GM19025 (cell line): ENCODE results near the gene RFT1.
A peak's percentile ranks its signal among the peaks of the same experiment; 100 is the strongest.
"Not testable (repeated sequence)": the region's sequence is repeated elsewhere in the genome, so short reads cannot be mapped to it uniquely, and the experiment has no call there.

Source experiments
- ATAC-seq: cut with Tn5 transposase; IDR thresholded peaks from one replicate; pipeline ENCODE4 v1.9.1; 2021; ENCODE audit warnings: mild to moderate bottlenecking, low read depth, moderate library complexity; ENCODE audit not compliant: unreplicated experiment

RFT1 gene

DNA sequence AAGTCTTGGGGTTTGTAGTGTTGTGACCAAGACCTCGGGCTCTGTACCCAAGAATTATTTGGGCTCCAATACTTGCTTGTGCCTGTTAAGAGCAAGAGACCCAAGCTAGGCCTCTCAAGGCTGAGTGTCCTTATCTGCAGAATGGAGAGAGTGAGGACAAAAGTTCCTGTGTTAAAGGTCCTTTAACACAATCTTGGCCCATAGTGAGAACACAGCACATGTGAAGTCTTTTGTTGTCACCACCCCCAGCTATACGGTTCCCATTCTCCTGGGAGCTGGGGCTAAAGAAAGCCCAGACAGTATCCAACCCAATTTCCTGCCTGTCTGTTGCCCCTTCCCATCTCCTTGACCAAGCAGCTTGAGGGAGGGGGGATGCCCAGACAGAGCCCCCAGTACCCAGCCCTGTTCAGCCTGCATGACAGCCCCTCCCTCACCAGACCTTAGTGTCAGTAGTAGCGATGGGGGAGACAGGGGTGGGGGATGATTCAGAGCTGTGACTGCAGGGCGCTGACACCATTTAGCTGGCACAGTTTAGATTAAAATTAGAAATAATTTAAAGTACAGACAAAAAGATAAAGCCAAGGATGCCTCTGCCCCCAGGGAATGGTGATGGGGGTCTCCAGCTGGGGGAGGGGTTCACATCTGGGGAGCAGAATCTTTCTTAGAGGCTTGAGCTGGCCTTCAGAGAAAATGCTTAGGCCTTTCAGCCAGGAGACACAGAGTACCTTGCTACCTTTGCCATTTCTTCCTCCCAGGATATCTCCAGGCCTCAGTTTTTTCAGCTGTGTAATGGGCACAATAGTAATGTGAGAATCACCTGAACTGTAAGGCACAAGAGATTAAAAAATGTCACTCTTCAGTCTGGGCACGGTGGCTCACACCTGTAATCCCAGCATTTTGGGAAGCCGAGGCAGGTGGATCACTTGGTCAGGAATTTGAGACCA, 33.5 kb upstream of the RFT1 start:
- ATAC-seq = no peak

DNA sequence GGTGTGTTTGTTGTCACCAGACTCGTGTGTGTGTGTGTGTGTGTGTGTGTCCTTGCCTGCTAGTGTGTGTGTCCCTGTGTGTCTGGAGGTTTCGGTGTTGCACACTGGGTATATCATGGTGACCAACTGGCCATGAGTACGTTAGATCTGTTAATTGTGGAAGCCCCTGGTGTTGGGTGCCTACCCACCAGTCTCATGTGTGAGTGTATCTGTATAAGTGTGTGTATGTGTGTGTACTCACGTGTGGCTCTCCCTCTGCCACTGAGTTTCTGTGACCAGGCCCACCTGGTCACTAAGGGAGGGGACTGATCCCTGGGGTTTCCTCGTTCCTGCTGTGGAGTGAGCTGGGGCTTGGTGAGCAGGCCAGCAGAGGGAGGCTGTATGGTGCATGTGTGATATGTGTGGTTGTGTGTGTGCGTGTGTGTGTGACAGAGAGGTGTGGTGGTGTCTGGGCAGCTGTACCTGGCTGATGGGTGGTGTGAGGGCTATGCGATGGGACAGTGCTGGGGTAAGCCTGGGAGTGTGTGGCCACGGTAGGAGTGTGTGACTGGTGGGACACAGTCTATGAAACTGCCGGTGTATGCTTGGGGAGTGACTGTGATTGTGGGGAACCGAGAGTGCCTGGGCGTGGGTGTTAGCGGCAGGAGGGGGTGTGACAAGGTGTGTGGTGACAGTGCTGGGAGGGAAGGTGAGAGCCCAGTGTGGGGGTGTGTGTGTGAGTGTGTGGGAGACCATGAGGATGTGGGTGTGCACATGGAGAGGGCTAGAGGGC, 32.6 kb upstream of the RFT1 start:
- no peak for ATAC-seq

DNA sequence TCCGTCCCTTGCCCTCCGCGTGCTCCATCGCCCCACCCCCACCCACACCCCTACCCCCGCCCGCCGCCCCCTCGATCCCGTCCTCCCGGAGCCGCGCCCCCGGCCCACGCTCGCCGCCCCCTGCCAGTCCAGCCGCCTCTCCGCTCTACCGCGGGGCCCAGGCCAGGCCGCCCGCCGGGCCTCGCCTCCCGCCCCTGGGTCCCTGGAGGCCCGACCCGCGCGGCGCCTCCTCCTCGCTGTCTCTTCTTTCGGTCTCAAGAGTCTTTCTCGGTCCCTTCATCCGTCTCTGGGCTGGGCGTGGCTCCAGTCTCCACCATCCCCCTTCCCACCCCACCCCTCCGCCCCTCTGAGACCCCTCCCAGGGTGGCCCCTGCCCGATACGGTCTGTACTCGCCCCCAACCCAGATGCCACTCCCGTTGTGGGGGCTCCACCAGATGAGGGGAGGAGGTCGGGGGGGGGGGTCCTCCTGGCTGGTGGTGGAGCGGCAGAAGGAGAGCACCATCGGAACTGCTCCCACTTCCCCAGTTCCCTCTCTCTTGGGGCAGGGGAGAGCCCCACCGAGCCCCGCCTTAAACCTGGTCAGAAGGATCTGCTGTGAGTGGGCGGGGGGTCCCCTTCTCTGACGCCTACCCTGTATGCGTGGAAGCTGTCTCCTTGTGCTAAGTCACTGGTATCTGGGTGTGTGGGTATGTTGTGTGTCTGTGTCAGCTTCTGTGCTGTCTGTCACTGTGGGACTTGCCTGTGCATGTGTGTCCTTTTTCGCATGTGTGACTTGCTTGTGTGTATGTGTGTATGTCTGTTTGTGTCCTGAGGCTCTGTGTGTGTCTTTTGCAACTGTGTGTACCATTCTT, 31.8 kb upstream of the RFT1 start:
- ATAC-seq = no peak

DNA sequence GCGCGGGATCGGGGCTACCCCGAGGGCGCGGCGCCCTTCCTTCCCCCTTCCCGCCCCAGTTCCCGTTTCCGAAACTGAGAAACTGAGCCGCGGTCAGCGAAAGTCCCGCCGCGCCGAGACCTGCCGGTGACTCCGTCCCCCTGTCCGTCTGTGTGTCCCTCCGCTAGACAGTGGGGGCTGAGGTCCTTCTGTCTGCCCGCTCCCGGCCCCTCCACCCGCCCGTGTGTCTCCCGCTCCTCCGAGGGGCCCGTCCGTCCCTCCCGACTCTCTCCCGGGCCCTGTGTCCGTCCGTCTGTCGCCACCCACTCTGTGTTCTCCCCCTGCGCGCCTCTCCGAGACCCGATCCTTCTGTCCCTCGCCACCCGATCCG, 31.2 kb upstream of the RFT1 start:
- ATAC-seq = peak; percentile 14

DNA sequence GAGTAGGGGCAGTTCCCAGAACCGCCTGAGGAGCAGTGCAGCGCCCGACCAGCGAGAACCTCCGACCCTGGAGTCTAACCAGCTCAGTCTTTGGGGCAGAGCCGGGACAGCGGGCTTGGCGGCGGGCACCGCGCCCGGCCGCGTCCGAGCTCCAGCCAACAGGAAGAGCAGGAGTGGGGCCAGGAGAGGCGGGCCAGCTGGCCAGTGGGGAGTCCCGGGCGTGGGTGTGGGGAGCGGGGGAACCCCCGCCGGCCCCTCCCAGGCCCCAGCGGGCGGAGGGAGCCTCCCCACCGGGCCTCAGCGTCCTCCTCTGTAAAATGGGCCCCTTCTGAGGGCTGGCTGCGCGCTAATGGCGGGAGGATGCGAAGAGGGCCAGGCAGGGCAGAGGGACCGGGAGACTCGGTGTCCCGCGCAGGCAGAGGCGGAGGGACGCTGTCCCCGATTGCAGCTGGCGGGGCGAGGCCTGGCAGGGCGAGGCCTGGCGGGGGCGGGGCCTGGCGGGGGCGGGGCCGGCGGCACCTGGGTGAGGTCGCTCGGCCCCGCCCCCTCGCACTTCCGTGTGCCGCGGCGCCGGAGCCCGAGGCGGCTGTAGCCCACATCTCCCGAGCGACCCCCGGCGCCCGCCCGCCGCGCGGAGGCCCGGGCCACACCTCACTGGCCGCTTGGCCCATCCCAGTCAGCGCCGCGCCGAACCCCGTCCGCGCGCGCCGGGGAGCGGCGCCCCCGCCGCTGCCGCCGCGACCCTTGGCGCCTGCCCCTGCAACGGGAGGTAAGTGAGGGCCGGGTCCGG, 30.6 kb upstream of the RFT1 start, which contains the start of gene PRKCD:
Gene PRKCD (plus strand): TSS at position 550 of the 790 bp plus-strand sequence. CDS start 17,214 bp downstream, outside the sequence.
- ATAC-seq = peak; percentile 52

DNA sequence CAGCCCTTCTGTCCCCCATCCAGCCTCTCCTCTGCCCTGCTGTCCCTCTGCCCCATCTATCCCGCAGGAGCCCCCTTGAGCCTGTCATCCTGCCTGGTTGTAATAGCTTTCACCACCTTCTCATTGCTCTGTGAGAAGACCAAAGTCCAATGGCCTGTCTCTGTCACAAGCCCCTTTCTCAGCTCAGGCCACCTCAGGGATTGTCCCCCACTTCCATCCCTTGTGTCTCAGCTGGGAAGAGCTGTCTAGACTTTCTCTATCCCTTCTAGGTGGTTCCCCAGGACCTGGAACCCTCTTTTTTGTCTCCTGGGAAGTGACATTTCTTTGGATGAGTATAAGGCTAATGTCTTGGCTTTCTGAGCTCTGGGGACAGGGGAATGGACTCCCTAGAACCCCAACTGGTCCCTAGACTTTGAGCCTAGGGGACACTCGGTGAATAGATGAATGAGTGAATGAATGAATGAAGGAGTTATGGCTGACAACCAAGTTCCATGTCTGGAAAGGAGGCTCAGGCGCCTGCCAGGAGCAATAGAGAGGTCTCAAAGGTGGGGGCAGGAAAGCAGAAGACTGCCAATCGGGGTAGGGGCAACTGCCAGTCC, 29.9 kb upstream of the RFT1 start:
- no peak for ATAC-seq

DNA sequence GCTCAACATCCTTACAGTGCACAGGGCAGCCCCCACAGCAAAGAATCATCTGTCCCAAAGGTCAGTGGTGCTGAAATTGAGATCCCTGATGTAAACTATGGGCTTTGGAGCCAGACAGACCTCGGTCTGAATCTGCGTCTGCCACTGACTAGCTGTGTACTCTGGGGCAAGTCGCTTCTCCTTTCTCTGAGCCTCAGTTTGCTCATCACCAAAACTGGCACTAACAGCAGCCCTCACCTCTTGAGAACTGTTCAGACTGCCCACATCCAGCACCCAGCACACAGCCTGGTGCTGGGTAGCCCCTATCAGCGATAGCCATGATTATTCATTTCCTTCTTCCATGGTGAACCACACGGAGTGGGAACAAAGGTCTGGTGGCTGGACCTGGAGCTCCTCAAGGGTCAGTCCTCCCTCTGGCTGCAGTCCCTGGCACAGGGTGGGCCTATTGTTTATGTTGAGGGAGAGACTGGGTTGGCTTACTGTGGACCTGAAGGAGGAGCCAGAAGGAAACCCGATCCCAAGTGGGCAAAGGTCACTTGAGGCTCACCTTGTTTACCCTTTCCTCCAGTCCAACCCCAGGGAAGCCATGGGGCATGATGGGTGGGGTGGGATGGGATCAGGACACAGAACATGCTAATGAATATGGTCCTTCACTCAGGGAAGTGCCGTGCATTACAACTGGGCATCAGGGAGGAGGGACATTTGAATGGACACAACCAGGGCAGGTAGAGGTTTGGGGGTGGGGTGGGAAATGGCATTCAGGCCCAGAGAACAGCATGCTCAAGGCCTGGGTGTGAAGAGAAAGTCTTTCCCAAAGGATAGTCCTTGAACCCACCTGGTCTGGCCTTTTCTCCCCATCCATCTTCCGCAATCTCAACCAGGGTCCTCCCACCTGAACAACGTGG, 29.2 kb upstream of the RFT1 start:
- no peak for ATAC-seq

DNA sequence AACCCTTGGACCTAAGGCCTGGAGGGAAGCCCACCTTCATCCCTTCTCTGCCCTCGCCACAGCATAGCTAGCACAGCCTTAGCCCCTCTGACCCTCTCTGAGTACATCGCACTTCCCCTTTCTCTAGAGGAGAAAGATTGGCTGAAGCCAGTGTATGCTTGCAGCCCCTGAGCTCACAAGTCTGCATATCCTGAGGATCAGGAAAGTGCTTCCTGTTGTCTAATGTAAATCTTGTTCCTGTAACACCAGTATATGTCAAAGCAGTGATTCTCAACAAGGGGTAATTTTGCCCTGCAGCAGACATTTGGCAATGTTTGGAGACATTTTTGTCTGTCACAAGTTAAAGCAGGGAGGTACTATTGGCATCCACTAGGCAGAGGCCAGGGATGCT, 28.5 kb upstream of the RFT1 start:
- no peak for ATAC-seq

DNA sequence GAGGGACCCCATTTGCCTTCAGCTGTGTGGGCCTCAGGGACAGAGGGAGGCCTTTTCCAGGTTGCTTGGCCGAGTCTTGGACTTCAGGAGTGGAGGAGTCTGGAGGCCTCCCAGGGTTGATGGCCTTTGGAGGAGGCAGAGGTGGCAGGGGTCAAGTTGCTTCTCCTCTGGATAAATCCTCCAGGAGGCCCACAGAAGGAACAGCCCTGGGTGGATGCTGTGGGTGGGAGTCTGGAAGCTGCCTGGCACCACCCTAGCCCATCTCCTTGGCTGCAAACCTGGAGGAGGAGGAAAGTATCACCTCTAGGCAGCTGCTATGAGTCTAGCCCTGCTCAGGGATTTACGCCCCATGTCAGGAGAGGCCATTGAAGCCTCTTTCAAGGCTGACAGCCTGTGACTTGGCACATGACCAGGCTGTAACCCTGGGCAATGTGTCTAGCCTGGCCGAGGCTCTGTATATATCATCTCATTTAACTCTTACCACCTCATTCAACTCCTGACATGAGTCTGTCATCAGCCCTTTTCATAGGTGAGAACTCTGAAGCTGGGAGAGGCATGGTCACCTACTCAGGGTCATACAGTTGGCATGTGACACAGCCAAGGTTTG, 27.8 kb upstream of the RFT1 start:
- ATAC-seq = no peak

DNA sequence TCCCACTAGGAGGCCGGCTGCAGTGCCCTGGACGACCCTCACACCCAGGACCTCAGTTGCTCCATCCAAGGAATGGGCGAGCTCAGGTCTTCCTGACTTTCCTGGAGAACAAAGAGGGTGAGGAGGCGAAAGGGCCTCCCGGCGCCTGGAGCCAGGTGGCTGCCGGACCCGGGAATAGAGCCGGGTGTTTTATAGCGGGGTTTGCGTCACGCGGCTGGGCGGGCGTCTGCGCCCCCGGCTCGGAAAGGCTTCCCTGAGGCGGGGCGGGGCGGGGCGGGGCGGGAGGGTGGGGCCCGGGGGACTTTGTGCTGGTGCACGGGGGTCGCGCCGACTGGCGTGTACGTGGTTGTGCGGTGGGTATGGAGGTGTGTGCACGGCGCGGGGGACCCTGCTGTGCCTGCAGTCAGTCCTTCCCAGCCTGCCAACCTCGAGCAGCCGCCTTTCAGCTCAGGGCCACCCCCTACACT, 26.2 kb upstream of the RFT1 start:
- no peak for ATAC-seq

DNA sequence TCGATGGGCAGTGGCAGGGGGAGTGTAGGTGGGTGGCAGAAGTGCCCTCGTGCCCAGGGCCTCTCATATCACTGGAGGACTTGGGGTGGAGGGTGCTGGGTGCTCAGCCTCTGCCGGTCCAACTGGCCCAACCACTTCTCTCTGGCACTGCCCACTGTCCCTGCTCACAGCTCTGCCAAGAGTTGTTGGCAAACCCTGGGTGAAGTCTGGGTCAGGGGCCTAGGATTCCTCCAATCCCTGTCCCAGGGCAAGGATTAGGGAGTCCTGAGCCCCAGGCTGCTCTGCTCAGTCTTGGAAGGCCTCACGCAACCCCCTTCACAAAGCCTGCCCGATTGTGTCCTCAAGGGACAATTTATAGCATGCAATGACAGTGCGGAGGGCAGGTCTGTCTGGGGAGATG, 25.5 kb upstream of the RFT1 start:
- ATAC-seq = no peak

DNA sequence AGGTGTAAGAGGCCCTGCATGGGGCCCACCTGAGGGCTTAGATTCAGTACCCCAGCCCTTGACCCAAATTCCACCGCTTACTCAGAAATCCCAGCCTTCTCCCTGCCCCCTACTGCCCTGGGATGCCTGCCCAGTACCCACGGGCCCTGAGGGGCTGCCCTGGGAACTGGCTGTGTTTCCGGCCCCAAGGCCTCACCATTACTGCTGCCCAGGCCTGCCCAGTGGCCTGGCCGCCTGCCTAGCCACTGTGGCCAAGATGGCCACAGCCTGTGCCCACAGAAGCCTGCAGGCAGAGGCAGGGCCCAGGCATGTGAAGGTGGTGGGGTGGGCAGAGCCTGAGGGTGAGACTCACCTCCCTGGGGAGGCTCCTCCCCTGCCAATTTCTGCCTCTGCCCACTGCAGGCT, 24.6 kb upstream of the RFT1 start:
- ATAC-seq = no peak

DNA sequence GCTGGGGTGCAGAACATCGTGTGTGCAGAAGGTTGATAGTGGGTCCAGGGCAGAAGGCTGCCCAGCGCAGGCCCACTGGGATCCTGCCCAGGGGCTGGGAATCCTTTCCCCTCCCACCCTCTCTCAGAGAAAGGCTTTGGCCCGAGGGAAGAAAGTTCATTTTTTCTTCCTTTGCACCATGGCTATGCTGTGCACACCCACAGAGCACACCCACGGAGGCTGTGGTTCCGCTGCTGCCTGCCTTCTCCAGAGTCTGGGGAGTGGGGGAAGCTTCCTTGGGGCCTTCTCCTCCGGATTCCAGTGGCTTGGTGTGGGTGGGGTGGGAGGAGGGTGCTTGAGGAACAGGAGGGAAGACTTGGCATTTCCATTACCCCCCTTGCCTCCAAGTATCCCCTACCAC, 23.7 kb upstream of the RFT1 start:
- ATAC-seq = no peak

DNA sequence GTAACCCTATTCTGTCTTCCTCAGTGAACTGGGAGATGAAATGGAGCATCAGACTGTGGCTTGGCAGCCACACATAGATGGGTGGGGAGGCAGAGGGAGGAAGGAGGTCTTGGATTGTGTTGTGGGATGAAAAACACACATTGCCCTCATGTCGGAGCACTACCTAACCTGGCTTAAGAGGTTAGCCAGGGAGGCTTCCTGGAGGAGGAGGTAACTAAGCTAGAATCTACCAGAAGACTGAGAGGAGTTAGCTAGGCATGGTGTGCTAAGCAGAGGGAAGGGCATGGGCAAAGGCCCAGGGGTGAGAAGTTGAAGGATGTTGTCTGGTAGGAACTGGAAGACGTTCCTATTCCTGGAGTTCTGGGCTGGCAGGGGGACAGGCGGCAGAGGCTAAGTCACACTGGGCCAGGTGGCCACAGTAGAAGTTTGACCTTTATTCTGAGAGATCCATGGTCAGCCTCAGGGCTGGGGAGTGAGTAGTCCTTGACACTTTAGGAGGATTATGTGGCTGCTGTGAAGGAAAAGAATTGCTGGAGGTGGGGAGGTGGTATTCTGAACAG, 23.1 kb upstream of the RFT1 start:
- no peak for ATAC-seq

DNA sequence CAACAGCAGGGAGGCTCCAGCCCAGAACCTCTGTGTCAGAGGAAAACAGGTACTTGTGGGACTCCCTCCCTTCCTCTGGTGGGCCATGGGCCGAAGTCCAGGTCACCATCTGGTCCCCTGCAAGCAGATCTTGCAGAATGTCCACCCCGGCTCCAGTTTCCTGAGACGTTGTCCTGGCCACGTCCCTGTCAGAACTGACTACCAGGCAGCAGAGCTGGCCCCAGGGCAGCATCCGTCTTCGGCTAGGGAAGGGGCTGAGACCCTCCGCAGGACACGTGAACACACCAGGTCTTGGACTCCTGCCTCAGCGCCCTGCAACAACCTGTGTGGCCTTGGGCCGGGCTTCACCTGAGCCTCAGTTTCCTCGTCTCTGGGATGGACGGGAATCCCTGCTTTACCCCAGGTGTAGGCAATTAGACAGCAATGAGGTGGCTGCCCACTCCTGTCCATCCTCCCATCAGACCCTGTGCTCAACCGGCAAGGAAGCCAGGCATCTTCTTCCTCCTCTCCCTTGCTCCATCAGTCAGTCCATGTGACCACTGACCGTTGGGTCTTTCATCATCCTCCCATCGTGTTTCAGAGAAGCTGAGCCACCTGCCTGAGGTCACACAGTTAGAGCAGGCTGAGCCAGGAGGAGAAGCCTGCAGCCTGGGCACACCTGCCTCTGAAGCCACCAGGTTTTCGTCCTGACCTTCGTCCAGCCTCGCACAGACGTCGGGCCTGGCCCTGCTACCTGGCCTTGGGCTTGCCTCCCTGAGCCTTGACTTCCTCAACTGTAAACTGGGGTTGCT, 21.8 kb upstream of the RFT1 start:
- ATAC-seq = no peak

DNA sequence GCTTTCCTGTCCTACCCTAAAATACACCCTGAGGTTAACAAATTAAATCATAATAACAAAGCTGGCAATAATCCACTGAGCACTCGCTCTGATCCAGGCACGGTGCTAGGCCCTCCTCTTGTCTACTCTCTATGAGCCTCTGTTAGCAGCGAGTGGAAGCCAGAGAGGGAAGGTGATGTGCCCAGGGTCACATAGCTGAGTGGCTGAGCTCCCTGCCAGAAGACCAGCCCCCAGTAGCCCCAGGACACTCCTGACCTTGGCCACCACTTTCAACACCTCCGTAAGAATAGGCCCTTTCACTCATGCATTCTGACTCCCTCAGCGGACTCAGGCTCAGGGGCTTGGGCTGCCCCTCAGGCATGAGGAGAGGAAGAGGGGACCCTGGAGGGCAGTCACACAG, 21.2 kb upstream of the RFT1 start:
- no peak for ATAC-seq

DNA sequence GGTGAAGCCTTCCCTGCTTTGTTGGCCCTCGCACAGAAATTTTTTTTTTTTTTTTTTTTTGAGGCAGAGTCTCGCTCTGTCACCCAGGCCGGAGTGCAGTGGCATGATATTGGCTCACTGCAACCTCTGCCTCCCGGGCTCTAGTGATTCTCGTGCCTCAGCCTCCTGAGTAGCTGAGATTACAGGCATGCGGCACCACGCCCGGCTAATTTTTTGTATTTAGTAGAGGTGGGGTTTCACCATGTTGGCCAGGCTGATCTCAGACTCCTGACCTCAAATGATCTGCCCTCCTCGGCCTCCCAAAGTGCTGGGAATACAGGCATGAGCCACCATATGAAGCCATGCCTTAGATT, 20.8 kb upstream of the RFT1 start:
- ATAC-seq = not testable (repeated sequence)
